HG03439 (cell line): ENCODE results near the gene IL4.
"Not testable (repeated sequence)": the region's sequence is repeated elsewhere in the genome, so short reads cannot be mapped to it uniquely, and the experiment has no call there.

Source experiments
- ATAC-seq: cut with Tn5 transposase; IDR thresholded peaks from one replicate; pipeline ENCODE4 v1.9.1; 2021; ENCODE audit warnings: mild to moderate bottlenecking, moderate library complexity; ENCODE audit not compliant: unreplicated experiment

IL4 gene

GRCh38 chr5:132673939-132674630 lies at the start of gene IL4:
IL4 (plus strand) TSS chr5:132673989; CDS start chr5:132674051, 62 bp downstream.
- ATAC-seq, result no peak

DNA sequence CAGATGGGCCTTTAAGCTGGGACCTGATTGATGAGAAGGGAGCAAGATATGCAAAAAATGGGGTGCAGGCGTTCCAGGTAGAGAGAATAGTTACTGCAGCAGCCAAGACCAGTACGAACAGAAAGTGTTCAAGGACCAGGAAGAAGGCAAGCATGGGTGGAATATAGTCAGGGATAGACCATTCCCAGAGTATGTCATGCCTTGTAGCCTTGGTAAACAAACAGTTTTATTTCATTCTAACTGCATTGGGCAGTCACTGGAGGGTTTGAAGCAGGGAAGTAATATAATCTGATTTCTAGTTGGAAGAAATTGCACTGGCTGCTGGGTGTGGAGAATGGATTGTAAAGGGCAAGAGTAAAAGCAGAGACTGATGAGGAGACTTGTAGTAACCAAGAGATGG lies 46.3 kb upstream of the IL4 start:
- ATAC-seq, result no peak

DNA sequence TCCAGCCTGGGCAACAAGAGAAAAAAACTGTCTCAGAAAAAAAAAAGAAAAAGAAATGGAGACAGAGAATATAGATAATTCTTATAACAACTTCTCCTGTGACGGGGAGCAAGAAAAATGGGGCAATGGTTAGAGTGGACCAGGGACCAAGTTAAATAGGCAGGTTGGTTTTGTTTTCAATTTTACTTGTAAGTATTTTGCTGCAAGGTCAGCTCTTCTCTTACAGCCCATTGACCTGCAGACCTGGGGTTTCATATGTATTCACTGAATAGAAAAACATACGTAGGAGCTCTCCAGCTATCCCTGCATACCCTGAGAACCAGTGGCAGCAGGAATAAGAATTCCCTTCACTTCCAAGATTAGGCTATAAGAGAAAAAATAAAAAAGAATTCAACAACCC lies 45.0 kb upstream of the IL4 start:
- no peak for ATAC-seq

GRCh38 chr5:132629230-132629944 lies 44.4 kb upstream of the IL4 start:
- ATAC-seq, result peak; percentile 74

DNA sequence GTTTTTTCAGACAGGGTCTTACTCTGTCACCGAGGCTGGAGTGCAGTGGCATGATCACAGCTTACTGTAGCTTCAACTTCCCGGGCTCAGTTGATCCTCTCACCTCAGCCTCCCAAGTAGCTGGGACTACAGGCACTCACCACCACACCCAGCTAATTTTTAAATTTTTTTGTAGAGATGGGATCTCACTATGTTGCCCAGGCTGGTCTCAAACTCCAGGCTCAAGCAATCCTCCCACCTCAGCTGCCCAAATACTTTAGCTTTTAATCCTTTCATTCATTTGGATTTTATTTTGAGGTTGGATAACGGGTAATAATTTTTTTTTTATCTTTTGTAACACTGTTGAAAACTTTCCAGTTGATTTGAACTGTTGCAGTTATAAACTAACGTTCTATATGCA lies 40.2 kb upstream of the IL4 start:
- ATAC-seq, result not testable (repeated sequence)

DNA sequence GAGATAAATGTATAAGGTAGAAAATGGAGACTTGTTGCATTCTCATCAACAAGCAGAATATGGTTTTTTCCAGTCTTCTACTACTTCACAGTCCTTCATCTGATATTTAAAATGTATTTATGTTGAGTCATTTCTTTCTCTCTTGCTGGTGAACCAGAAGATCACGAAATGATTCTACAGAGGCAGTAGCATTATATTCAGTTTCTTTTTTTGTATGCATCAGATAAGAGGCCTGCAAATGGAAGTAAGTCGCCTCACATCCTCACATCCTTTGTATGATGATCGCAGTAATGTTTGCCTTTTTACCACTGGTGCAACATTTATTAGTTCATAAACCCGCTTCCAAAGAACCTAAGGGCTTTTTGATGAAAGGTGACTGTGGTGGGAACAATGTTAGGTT lies 37.9 kb upstream of the IL4 start:
- ATAC-seq, result no peak

DNA sequence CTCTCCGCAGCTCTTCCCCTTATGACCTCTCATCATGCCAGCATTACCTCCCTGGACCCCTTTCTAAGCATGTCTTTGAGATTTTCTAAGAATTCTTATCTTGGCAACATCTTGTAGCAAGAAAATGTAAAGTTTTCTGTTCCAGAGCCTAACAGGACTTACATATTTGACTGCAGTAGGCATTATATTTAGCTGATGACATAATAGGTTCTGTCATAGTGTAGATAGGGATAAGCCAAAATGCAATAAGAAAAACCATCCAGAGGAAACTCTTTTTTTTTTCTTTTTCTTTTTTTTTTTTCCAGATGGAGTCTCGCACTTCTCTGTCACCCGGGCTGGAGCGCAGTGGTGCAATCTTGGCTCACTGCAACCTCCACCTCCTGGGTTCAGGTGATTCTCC lies 36.5 kb upstream of the IL4 start:
- no peak for ATAC-seq

- ATAC-seq, result peak; percentile 59
Measured at GRCh38 chr5:132639706-132640130, 34.1 kb upstream of the IL4 start.

DNA sequence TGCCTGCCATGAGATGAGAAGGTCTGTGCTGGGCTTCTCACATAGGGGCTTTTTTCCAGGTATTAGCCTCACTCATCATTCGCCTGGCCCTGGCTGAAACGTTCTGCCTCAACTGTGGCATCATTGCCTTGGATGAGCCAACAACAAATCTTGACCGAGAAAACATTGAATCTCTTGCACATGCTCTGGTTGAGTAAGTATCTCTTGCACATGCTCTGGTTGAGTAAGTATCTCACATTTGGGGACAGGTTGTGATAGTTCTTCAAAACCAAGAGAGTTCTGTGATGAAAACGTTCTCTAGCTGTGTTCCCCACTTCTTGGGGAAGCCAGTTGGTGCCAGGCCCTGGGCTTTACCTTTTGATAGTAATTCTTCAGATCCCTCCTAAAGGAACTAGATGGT lies 33.2 kb upstream of the IL4 start:
- no peak for ATAC-seq

DNA sequence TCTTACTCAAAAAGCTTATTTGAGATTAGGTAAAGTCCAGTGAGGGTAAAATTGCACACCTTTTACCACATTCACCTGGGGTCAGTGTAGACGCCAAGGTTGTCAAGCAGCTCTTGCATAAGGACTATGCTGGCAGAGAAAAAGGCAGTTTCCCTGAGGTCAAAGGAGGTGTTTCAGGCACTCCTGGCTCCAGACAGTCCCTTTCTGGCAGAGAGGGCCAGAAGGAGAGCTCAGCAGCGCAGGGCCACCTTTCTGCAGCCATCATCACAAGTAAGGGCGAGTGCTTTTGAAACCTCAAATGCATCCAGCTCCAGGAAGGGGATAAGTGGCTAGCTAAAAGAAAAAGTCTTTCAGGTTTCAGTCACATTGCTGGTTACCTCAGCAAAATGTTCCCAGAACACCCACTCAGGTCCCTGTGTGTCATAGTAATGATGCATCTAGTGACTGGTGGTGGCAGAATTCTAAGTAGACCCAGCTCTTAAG lies 32.5 kb upstream of the IL4 start:
- no peak for ATAC-seq

- ATAC-seq, result no peak
Measured at GRCh38 chr5:132641841-132642240, 31.9 kb upstream of the IL4 start.

DNA sequence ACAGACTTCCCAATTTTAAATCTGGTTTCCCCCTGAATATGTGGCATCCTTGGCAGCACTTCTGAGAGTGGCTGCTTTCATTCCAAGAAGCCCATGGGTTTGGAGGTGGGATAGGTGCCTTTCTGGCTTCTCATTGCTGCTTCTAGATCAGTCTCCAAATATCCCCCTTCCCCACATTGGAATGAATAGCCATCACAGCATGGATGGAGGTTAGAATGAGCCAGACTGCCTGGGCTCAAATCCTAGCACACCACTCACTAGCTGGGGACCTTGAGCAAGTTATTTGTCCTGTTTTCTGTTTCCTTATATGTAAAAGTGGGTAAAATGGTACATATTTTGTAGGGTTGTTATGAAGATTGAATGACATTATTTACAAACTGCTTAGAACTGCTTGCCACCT lies 29.6 kb upstream of the IL4 start:
- ATAC-seq, result no peak

DNA sequence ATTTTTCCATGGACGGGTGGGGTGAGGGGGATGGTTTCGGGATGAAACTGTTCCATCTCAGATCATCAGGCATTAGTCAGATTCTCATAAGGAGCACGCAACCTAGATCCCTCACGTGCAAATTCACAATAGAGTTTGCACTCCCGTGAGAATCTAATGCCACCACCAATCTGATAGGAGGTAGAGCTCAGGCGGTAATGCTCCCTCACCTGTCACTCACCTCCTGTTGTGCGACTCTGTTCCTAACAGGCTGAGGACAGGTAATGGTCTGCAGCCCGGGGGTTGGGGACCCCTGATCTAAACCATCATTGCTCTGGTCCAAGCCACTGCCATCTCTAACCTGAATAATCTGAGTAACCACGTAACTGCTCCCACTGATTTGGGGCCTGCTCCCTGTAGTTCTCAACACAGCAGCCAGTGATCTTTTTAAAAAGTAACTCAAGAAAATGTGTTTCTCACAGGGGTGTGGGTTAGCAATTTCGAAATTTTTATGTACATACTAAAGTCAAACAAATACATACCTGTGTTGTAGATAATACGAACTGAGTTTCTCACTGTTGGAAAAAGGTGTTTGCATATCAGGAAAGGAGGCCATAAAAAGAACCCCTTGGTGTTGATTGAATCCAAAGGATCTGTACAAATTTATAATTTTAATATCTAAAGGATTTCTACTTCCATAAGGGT lies 27.1 kb upstream of the IL4 start:
- no peak for ATAC-seq

DNA sequence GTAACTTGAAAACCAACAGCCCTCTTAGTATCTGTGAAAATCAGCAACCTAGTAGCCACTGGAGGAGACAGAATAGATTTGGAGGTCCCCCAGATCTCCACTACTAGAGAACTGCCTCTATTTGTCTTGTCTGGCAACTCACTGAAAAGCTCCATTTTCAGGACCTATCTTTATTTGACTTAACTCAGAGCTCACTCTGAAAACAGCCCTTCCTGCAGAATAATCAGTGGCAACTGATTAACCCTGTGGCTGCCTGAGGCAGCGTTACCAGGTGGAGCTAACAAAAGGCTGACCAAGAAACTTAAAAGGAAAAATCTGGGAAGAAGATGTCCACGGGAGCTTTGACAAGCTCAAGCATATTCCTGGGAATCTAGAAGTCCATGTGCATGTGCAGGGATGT lies 26.3 kb upstream of the IL4 start:
- no peak for ATAC-seq

GRCh38 chr5:132648355-132648754 lies 25.4 kb upstream of the IL4 start:
- ATAC-seq, result no peak

- ATAC-seq, result no peak
Measured at GRCh38 chr5:132651838-132652469, 21.8 kb upstream of the IL4 start.

GRCh38 chr5:132653716-132654115 lies 20.1 kb upstream of the IL4 start:
- ATAC-seq, result no peak

DNA sequence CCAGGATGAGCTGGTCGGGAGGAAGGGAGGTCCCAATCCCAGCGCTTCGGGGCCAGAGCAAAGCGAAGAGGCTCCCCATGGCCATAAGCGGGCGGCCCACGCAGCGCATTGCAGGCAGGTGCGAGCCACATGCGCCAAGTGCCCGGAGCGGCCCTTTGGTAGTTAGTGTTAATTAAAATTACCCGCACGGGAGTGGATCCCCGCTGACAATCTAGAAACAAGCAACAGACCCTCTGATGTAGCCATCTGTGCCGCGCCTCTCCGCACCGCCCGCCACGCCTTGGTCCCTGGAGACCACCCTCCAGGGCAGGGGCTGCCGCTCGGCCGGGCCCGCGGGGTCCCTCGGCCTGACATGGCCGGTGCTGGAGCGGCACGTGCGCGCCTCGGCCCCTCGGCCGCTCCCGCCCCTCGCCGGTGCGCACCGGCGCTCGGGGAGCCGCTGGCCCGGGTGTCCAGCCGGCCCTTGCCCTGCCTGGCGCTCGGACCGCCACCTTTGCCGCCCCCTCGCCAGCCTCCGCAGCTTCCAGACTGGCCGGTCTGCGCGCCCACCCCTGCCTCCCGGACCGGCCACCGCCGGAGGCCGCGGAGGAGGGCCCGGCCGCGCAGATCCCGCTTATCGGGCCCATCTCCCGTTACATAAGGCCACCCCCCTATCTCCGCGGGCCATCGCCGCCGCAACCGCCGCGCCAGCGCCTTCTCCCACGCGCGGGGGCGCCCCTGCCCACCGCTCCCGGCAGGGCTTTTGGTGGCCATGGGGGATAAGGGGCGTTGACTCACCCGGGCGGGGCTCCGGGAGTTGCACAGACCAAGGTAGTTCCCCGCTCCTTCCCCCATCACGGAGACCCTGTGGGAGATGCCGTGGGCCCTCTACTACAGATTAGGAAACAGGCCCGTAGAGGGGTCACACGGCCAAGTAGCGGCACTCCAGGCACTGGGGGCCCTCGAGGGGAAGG lies 17.7 kb upstream of the IL4 start:
- ATAC-seq, result no peak

- ATAC-seq, result no peak
Measured at GRCh38 chr5:132656774-132657355, 16.9 kb upstream of the IL4 start.
